ENCODE data around the gene ATP1A3.
A peak's percentile ranks its signal among the peaks of the same experiment; 100 is the strongest.
"Not testable (repeated sequence)": the region's sequence is repeated elsewhere in the genome, so short reads cannot be mapped to it uniquely, and the experiment has no call there.

The ATP1A3 gene

GRCh38 chr19:42010245-42011126, 16.5 kb upstream of the ATP1A3 start:
- DNase-seq: no peak

- no peak for DNase-seq
Observed at GRCh38 chr19:42006569-42006968, 12.5 kb upstream of the ATP1A3 start.

- no peak for DNase-seq
Observed at GRCh38 chr19:42005504-42005903, 11.5 kb upstream of the ATP1A3 start.

GRCh38 chr19:42003506-42004294, 9.7 kb upstream of the ATP1A3 start:
- no peak for DNase-seq

DNA sequence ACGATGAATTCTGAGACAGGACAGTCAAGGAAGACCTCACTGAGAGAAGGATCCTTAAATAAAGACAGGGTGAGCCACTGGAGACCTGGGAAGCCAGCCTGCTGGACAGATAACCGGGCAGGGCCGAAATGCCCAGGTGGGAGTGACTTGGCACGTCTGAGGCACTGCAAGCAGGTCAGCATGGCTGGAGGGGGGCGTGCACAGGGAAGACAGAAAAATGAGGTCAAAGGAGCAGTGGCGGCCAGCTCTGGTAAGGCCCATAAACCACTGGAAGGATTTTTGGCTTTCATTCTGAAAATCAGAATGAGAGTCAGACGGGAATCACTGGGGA, 5.8 kb upstream of the ATP1A3 start:
- DNase-seq: no peak

DNA sequence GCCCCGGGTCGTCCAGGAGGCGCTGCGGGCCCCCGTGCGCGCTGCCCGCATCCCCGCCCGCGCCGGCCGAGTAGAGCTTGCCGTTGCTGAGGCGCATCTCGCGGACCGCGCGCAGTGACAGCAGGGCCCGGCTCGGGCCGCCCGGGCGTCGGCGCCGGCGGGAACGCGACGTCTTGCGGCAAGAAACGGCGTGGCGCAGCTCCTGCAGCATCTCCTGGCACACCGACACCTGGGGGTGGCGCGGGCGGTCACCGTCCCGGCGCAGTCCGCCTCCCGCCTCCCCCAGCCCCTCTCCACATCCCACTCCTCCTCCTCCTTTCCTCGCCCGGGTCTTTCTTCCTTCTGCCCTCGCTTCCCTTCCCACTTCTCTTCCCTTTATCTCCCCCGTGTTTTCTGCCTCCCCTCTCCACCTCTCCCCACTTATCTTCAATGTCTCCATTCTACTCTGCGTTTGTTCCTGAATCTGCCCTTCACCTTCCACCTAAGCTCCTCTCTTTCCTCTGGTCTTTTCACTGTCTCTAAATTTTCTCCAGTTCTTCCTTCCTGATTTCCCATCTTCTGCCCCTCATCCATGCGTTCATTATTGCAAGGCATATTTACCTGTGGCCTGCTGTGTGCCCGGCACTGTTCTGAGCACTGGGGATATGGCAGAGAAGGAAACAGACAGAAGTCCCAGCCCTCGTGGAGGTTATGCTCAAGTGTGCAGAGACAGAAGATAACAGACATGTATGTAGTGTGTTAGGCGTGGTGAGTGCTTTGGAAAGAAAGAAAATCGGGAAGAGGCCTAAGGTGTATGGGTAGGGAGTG, 5.2 kb upstream of the ATP1A3 start:
- DNase-seq: no peak

DNA sequence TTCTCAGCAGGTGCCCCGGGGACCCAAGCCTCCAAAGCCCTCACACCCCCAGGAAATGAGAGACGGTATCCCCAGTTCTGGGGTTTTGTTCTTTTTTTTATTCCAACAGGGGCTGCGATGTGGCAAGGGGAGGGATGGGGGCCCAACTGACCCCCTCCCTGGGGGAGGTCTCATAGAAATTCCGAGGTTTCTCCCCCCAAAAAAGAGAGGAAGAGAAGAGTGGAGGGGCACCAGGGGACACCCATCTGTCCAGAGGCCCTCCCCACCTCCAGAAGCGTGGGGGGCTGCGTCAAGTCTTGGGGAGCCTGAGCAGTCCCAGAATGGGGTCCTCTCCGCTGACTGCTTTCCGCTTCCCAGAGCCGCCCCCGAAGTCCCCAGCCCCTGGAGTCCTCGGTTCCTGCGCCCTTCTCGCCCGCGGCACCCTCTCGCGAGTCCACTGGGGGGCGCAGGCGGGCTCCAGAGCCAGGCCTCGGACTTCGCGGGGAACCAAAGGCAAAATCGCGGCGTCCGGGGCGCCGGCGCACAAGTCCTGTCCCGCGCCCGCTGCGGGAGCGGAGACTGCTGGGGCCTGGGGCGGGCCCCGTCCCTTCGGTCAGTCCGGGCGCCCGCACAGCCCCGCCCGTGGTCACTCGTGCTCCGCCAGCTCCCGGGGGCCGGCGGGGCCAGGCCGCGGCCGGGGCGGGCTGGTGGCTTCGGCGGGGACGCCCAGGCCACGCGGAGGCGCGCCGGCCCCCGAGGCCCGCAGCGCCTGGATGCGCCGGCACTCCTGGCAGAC, 4.4 kb upstream of the ATP1A3 start:
- DNase-seq: peak; percentile 11

GRCh38 chr19:41997851-41998229, 3.8 kb upstream of the ATP1A3 start:
- peak; percentile 89 for DNase-seq

DNA sequence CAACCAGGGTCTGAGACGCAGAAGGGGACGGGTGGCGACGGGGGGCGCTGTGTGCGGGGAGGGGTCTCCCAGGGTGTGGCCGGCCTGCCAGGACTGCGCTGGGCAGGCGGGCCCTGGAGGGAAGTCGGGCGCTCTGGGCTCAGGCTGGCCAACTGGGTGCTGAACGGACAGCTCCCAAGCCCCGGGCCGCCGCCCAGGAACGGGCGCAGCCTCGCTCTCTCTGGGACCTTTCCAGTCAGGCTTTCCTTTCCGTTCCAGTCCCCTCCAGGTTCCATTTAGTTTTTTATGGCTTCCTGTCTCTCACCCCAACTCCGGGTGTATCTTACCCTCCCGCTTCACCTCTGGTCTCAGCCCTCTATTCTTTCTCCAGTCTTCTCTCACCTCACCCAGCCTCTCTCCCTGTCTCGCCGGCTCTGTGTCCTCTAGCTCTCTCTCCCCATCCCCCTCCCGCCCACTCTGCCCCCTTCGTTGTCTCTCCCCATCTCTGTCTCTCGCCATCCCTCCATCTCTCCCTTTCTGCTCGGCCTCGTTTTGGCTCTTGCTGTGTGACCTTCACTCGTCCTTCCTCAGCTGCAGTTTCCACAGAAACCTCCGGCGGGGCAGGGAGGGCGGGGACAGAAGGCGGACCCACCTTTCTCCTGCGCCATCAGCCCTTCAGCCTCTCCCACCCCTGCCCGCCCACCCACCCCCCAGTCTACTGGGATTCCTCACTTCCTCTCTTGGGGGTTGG, 3.3 kb upstream of the ATP1A3 start:
- peak; percentile 89 for DNase-seq

DNA sequence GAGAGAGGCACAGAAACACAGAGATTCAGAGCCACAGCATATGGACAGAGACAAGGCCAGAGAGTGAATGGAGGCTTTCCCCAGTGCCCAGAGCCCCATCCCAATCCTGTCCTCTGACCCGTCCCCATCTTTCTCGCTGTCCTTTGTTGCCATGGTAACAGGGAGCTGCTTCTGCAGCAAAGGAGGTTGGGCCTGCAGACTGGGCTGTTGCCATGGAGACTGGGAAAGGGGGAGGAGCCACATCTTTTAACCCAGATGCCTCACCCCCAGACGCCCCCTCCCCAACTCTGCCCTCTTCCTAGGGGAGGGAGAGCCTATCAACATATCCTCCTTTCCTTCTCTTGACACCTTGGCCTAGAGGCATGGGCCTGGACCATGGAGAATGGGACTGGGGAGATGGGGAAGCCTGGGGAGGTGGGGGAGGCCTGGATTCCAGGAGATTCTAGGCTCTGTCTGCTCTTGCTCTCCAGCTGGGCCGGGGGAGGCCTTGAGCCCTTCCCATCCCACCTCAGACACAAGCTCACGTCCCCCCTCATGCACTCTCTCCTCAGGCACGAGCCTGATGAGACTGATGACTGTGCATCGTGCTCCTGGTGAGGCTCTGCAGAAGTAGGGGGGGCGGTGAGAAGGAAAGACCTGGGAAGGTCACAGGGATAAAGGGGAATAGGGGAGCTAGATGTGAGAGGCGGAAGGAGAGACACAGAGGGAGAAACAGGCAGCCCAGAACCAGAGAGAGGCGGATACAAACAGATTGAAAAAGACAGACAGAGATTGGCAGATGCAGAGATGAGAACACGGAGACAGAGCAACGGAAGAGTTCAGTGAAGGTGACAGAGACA, 2.1 kb upstream of the ATP1A3 start:
- DNase-seq: no peak

GRCh38 chr19:41994994-41995958, 1.2 kb upstream of the ATP1A3 start:
- DNase-seq: no peak

DNA sequence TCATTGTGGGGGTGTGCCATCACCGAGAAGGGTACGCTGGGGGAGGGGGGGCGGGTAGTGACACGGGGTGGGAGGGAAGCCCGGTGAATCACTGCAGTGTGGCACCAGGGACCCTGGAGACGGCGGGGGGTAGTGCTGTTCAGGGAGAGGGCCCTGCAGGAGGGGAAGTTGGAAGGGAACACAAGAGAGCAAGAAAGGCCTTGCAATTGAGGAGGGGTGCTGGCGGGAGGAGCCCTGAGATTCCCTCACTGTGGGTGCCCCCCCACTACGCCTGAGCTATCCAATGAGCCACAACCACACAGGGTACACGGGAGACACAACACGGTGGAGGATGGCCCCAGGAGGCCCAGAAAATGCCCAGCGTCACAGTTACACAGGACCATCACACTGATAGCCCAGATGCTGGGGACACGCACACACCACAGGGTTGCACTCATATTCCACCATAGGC, 516 bp upstream of the ATP1A3 start:
- DNase-seq: no peak

GRCh38 chr19:41991925-41992569, 2.0 kb downstream of the ATP1A3 start:
- DNase-seq: not testable (repeated sequence)

DNA sequence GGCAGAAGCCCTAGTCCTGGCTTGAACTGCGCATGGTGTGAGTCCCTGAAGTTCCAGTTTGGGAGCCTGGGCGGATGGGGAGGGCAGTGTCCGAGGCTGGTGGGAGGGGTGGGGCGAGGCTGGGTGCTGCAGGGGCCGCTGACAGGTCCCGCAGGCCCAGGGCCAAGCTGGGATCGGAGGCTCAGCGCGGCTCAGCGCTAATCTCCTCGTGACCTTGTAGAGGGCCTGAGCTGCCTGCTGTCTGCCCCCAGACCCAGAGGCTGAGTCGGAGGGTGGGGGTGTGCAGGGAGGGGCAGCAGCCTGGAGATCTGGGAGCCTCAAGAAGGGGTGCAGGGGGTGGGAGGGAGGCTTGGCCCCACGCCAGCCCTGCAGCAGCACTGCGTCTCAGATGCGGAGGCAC, 3.0 kb downstream of the ATP1A3 start:
- DNase-seq: no peak

DNA sequence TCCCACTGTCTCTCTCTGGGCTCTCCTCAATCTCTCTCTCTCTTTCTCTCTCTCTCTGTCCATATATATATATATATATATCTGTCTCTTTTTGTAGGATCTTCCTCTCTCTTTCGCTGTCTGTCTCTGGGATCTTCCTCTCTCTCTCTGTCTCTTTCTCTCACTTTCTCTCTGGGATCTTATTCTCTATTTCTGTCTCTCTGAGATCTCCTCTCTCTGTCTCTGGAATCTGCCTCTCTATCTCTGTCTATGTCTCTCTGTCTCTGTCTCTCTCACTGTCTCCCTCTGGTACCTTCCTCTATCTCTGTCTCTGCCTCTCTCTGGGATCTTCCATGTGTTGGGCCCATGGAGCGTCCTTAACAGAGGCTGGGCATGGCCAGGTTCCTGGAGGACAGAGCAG, 3.4 kb downstream of the ATP1A3 start:
- DNase-seq: no peak

GRCh38 chr19:41990028-41990427, 4.0 kb downstream of the ATP1A3 start:
- no peak for DNase-seq

- DNase-seq: no peak
Observed at GRCh38 chr19:41988947-41989346, 5.1 kb downstream of the ATP1A3 start.

DNA sequence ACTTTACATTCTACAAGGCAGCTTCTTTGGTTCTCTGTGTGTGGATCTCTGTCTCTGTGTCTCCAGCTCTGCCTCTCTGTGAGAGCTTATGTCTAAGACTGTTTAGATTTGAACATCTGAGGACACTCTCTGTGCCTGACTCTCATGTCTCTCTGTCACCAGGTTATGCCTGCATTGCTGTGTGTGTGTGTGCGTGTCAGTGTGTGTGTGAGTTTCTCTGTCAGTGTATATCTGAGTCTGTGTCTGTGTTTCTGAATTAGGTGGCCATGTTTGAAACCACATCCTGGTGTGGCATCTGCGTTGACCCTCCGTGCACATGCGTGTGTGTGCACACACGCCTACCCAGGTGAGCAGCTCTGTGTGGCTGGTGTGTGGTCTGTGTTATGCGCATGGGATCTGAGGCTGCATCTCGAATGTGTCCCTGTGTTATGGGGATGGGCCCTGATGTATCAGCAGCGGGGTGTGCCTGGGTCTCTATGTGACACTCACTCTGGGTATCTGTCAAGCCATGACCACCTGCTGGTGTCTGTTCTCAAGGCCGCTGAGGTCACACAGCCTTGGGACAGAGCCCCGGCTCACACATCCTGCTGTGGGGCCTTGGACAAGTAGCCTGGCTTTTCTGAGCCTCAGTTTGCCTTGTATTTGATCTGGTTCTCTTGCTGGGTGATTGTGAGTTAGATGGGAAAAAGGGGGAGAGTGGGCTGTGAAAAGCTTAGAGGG, 6.7 kb downstream of the ATP1A3 start:
- no peak for DNase-seq

All from SHP77 treated with DMSO at 0.1 percent for 48 hours (cell line).